NCI-H2227 (cell line): ENCODE results near the gene APCDD1.
"Not testable (repeated sequence)": the region's sequence is repeated elsewhere in the genome, so short reads cannot be mapped to it uniquely, and the experiment has no call there.

Experiments used
- DNase-seq: peaks from one replicate; lab custom pipeline; 2025; ENCODE audit not compliant: unreplicated experiment; lab: John Stamatoyannopoulos, UW

APCDD1 gene

GRCh38 chr18:10487154-10487553 is 32.7 kb downstream of the APCDD1 start:
- DNase-seq = no peak

DNA sequence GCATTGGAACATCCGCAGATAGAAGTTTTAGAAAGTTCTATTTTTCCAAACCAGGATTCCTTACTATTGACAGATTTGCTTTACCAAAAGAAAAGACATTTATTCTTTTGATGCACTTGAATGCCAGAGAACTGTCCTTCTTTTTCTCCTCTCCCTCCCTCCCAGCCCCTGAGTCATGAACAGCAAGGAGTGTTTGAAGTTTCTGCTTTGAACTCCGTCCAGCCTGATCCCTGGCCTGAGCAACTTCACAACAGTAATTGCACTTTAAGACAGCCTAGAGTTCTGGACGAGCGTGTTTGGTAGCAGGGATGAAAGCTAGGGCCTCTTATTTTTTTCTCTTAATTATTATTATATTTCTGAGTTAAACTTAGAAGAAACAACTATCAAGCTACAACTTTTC is 33.6 kb downstream of the APCDD1 start:
- DNase-seq = no peak

- DNase-seq = no peak
Observed at GRCh38 chr18:10490401-10491165, 36.1 kb downstream of the APCDD1 start.

DNA sequence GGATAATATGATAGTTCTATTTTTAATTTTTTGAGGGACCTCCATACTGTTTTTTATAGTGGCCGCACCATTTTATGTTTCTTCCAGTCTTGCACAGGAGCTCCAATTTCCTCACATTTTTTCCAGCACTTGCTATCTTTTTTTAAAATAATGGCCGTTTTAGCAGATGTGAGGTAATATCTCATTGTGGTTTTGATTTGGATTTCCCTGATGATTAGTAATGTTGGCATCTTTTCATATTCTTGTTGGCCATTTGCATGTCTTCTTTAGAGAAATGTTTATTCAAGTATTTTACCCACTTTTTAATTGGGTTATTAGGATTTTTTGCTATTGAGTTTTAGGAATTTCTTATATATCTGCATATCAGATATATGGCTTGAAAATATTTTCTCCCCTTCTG is 41.5 kb downstream of the APCDD1 start:
- DNase-seq = no peak

DNA sequence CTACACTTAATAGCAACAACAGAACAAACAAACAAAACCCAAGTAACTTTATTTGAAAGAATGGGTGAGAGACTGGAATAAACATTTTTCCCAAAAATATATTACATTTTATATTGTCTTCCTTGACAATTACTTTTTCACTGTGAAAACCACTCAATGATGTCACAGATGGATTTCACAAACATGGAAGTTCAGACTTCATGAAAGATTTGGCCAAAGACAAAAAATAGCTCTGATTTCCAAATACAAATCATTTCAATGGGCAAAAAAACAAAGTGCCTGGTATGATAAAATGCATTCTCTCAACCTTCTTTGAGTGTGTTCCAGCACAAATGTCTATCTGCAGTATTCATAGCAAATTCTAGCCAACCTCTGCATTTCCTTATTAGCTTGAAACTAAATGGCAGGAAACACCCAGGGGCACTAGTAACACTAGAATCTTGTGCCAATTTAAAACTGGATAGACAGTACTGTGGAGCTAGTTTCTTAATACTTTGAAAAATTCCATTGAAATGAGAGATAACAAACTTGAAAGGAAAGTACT is 42.8 kb downstream of the APCDD1 start:
- no peak for DNase-seq

- no peak for DNase-seq
Observed at GRCh38 chr18:10499230-10499629, 44.8 kb downstream of the APCDD1 start.

GRCh38 chr18:10500038-10500437 is 45.6 kb downstream of the APCDD1 start:
- DNase-seq = no peak

GRCh38 chr18:10504723-10505122 is 50.3 kb downstream of the APCDD1 start:
- no peak for DNase-seq

GRCh38 chr18:10505892-10506291 is 51.5 kb downstream of the APCDD1 start:
- not testable (repeated sequence) for DNase-seq

- DNase-seq = no peak
Observed at GRCh38 chr18:10508591-10508990, 54.2 kb downstream of the APCDD1 start.

- DNase-seq = no peak
Observed at GRCh38 chr18:10511236-10511635, 56.8 kb downstream of the APCDD1 start.

DNA sequence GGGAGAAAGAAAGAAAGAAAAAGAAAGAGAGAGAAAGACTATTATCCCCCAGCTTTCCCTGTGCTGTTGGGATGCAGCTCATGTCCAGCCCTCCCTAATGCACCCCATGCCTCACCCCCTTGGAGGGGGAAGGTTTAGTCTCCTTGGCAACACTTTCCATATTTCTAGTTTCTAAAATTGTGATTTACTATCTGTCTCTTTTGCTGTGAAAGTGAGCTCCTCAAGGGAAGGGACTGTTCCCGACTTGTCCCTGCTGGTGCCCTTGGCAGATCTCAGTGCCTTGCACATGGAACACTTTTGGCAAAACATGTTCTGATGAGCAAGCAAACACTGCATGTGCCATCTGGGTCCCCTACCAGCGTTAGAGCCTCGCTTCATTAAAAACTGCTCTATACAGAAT is 59.6 kb downstream of the APCDD1 start:
- no peak for DNase-seq

DNA sequence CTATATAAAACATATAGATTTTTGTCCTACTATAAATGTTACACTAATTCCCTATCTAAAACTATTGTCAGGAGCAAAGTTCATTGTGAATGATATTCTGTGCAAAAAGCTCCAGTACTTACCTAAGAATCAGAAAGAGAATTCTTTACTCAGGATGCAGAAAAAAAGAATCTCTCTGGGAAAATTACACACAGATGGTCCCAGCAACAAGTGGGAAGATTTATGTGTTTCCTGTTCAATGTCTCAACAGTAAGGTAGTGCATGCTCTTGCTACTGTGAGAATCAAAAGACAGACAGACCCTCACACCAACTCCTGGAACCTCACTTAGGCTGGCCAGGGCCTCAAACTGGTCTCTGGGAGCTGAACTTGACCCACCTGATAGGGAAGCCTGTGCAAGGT is 60.2 kb downstream of the APCDD1 start:
- no peak for DNase-seq

GRCh38 chr18:10515456-10515855 is 61.0 kb downstream of the APCDD1 start:
- no peak for DNase-seq

DNA sequence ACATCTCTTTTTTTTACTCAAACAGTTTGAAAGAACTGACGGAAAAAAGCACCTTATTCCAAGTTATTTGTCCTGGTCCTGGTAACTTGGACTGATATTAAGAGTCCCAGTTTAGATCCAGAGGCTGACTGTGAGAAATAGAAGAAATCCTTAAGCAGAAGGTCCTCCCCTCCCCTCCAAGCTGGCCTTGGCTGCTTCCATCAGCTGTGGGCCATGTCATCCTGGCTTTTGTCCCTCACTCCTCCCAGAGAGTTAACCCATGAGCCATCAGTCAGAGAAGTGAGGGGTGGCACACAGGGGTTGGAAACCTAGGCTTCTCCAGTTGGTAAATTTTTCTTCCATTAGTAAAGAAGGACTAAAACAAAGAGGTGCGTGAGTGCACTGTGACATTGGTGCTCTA is 61.6 kb downstream of the APCDD1 start:
- no peak for DNase-seq

DNA sequence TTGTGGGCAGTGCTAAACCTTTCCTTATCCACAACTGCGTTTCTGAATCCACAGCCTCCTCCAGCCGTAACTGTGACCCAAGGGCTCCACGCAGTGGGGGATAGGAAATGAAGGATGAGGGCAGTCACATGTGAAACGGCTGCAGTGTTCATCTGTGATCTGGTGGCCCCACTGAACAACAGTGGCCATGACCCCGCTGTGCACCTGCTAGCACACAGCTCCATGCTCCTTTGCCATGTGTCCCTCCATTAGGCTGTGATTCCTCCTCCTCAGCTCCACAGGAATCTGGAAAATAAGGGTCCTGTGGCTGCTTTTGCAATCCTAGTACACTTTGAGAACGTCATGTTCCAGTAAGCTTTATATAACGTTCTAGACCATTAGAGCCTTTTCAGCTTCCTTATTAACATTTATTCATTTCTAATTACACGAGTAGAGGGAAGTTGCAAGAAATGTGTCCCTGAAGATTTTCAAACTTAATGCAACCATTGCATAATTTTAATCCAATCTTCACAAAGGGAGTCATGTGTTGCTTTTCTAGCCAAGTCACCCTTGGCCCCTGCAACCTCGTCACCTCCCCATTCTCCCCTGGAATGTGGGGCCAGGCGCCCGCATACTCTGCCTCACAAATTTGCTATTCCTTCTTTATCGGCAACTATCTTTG is 64.3 kb downstream of the APCDD1 start:
- DNase-seq = peak; percentile 39

GRCh38 chr18:10519366-10519765 is 64.9 kb downstream of the APCDD1 start:
- DNase-seq = no peak

DNA sequence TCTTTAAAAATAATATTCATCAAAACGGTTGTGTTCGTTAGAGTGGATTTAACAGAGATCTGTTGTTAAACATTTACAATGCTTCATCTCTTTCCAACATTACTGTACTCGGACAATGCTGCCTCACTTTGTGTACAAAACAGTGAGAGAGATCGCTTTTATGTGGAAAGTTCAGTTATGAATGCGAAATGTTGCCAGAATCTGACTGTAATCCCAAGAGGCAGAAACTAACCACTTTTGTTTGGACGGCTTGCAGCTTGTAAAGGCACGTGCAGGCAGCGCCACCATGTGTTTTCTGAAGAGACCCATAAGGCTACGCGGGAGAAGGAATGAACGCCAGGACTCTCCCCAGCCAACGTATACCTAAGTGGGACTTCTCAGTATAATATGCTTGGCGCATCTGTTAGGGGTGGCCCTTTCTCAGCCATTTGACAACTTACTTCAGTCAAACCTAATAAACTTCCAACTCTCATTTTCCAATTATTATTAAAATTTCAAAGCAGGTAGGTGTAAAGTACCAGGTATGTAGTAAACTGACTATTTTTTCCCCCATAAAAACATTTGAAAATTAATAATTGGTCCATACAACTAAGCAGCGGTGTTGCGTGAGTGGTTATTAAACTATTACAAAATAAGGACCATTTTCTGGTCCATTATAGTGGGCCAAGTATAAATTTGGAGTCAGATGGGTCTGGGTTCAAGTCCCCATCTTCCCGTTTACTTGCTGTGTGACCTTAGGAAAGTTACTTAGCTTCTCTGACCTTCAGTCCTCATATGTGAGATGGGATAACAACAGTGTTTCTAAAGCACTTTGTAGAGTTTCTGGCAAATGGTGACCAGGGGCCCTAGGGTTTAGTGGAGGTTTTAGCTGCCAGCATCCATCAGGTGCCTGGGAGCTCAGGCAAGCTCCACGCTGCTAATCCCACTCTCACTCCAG is 65.8 kb downstream of the APCDD1 start:
- DNase-seq = peak; percentile 87

DNA sequence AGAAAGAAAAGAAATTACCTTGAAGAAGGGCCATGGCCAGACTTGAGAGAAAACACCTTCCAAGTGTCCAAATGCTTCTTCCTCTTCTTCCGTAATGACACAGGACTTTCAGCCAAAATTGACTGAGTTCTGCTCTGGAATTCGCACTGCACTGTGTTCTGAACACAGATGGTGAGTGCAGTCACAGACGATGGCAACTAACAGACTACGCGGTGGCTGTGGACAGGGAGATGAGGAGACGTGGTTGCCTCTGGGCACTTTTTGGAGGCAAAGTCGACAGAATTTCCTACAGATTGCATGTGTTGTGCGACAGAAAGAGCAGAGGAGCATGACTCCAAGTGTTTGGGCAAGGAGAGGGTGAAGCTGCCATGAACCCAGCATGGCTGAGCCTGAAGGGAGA is 67.1 kb downstream of the APCDD1 start:
- no peak for DNase-seq

GRCh38 chr18:10522574-10522973 is 68.1 kb downstream of the APCDD1 start:
- DNase-seq = no peak

GRCh38 chr18:10523544-10523943 is 69.1 kb downstream of the APCDD1 start:
- DNase-seq = no peak
